GM19023 (cell line): Measurements from ENCODE around the gene MAML3.

Experiments used
- ATAC-seq: cut with Tn5 transposase; IDR thresholded peaks from one replicate; pipeline ENCODE4 v1.9.1; 2021; ENCODE audit warnings: mild to moderate bottlenecking, moderate library complexity; ENCODE audit not compliant: unreplicated experiment

MAML3 gene

DNA sequence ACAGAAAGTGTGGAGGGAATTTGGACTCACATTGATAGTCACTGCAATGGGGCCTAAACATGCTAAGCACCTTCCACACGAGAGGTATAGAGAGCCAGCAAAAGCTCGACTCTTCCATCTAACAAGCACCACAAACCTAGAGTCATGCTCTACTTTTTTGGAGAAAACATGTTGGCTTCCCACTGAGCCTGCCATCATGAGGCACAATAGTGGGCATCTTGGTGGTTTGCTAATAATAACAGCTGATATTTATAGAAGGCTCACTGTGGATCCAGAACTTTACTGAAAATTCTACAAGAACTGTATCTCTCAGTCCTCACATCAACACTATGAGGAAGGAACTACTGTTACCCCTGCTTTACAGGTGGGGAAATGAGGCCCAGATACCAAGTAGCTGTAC, 26.6 kb downstream of the MAML3 start:
- no peak for ATAC-seq

DNA sequence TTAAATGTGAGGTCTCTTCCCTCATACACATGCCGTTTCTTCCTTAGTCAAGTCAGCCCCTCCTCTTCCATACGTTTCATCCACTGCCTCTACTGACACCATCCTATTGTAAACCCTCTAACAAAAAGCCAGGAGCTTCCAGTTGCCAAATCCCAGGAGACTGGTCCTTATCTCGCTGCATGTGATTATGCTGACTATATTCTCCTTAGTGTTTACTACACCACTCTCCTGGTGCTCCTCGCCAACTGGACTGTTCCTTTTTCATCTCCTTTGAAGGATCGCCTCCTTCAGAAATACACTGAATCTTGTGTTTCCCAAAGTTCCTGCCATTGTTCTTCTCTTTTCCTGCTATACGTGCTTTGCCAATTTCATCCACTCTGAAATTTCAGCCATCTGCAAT, 27.7 kb downstream of the MAML3 start:
- no peak for ATAC-seq

DNA sequence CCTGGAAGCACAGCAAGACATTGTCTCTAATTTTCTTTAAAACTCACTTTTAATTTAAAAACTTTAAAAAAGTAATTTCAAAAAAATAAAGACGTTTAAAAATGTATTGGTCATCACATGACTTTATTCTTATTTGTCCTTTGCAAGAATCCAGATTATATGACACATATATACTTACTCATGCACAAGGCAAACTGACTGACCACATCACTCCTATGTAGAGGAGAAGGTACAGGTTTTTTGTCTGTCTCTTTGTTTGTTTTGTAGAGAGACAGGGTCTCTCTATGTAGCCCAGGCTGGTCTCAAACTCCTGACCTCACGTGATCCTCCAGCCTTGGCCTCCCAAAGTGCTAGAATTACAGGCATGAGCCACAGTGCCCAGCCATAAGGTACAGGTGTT, 28.6 kb downstream of the MAML3 start:
- no peak for ATAC-seq

GRCh38 chr4:140123666-140124377, 30.2 kb downstream of the MAML3 start:
- no peak for ATAC-seq

GRCh38 chr4:140122891-140123290, 31.1 kb downstream of the MAML3 start:
- ATAC-seq, result no peak

DNA sequence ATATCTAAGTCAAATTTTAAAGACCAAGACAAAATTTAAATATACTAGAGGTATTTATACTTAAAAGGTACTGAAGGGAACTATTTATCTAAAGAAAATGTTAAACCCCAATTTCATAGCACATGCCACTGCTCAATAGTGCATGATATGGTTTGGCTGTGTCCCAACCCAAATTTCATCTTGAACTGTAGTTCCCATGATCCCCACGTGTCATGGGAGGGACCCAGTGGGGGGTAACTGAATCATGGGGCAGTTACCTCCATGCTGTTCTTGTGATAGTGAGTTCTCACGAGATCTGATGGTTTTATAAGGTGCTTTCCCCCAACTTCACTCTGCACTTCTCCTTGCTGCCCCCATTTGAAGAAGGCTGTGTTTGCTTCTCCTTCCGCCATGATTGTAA, 32.3 kb downstream of the MAML3 start:
- no peak for ATAC-seq

DNA sequence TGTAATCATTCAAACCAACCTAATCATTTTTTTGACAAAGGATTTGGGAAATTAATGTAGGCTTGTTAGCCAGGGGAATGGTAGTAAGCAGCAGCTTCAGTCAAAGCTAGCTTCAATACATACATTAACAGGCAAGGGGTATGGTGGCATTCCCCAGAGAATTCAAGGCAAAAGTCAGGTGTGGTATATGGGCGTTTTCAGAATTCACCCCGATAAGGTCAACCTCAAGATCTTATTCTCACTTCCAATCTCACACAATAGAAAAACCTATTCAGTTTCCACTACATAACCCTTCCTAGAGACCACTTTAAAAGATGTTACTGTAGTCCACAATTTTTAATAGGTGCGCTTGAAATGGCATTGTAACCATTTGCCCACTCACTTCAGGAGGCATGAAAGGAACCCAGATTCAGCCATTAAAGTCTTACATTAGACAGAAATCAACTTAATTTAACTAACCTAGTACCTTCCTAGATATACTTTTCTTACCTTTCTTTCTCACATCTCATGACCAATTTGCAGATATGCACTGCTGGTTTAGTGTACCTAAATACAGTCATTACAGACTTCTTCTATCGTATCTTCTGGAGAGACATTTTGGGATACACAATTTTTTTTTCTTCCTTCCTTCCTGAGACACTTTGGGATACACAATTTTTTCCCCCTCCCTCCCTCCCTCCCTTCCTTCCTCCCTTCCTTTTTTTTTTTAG, 34.9 kb downstream of the MAML3 start:
- no peak for ATAC-seq

DNA sequence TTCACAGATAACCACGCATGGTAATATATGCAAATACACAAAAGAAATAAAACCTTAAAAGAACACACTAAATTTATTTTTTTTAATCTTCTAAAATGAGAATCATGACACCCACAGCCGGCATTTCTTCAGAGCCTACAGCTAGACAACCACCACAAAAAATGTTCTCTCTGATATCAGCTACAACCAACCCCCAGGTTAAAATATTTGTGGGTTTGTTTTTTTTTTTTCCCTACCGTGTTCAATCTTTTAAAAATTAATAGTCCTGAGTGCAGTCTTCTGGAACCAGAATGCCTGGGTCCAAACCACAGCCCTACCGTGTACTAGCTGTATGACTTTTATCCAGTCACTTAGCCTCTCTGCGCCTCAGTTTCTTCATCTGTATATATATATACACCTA, 36.0 kb downstream of the MAML3 start:
- ATAC-seq, result no peak

GRCh38 chr4:140116442-140117104, 37.4 kb downstream of the MAML3 start:
- no peak for ATAC-seq

DNA sequence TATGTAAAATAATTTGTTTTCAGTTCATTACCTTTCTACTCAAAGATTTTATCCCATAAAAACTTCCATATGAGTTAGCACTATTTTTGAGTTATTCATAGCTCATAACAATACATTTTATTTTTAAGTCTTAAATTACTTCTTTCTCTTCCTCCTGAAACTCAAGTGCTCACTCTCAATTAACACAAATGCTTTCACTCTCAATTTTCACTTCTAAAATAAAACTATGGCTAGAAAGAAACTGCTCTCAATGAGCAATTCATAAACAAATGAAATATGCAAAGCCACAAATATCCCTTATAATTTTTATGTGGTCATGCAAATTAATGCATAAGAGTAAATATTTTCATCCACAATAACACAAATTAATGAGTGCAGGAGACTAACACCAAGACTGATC, 38.8 kb downstream of the MAML3 start:
- no peak for ATAC-seq

- ATAC-seq, result no peak
Measured at GRCh38 chr4:140113653-140114052, 40.3 kb downstream of the MAML3 start.

- ATAC-seq, result no peak
Measured at GRCh38 chr4:140112576-140112975, 41.4 kb downstream of the MAML3 start.

GRCh38 chr4:140111256-140111655, 42.7 kb downstream of the MAML3 start:
- ATAC-seq, result no peak

DNA sequence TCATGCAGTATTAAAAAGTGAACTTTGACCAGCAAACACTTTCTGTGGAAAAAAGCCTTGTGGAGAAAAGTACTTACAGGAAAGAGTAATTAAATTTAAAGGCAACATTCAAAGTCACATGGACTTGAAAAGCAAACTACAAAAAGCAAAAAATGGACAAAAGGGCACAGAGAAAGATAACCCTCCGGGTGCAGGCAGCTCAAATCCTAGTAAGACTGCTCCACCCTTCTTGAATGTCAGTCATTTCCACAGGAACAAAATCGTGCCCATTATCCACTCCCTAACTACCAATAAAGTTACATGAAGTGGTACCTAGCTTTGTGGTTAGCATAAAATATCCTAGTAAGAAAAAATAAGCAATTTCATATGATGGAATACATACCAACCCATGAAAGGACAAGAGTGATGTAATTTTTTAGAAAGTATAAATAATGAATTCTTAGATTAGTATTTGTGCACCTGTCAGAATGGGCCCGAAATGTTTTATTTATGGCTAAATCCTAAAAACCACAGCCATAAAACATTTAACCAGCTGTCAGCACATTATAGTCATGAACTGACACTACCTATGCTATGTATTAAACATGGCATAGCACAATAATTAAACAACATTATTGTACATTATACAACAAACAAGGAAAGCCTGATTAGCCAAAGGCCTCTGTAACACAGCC, 43.3 kb downstream of the MAML3 start:
- ATAC-seq, result no peak

GRCh38 chr4:140109737-140110136, 44.2 kb downstream of the MAML3 start:
- ATAC-seq, result no peak

DNA sequence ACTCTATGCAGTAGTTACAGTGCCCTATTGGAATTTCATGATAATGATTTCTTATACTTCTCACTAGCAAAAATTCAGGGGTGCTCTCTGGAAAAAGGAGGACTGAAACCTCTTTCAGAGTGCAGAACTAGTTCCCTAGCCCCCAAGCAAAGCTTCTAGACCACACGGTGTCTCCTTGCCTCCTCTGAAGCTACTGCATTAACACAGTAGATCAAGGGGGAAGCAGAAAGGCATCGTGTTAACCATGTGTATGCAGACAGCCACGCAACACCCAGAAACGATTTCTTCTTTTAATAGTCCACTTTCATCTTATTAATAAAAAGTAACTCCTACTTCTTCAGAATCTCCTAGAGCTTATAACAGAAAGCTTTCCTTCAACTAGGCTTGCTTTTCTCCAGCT, 44.7 kb downstream of the MAML3 start:
- no peak for ATAC-seq

- ATAC-seq, result no peak
Measured at GRCh38 chr4:140108713-140109230, 45.2 kb downstream of the MAML3 start.

GRCh38 chr4:140108243-140108642, 45.7 kb downstream of the MAML3 start:
- ATAC-seq, result no peak

- ATAC-seq, result no peak
Measured at GRCh38 chr4:140106289-140106844, 47.6 kb downstream of the MAML3 start.

GRCh38 chr4:140105436-140105835, 48.5 kb downstream of the MAML3 start:
- no peak for ATAC-seq

GRCh38 chr4:140103676-140104075, 50.3 kb downstream of the MAML3 start:
- no peak for ATAC-seq
